ENCODE data around the gene PHRF1. TPM values are rescaled to one million over a fixed set of nuclear protein-coding genes. Genes with fewer than 3 reads are reported as not detected.

Gene PHRF1
- total and polyA plus RNA-seq, 2 of the 4 experiments (the other 2 are of a cell fraction): 10.9 to 17.5 TPM

DNA sequence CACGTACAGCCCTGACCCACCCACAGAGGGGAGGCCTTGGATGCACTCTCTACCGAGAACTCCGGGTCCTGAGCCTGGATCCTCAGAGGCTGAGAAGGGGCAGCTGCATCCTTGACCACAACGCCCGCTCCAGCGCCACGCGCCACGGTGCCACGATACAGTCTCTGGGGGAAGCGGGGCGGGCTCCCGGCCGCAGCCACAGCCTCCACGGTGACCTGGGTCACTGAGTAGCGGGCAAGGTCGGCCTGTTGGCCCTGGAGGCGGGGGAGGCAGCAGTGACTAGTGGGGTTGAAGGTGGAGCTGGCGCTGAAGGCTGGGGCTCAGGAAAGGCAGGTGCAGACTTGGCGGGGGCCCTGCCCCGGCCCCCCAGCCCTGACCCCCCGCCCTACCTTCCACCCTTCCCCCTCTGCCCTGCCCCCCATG, 43.4 kb downstream of the PHRF1 start:
- in situ Hi-C loops (cut with MboI; ENCODE audit: low sequenced_read_pairs): no loop called here
- Histone ChIP-seq H3K9ac (ENCODE audit: low read depth, low read length) (no peak overlapping the region), H2BK20ac (ENCODE audit: low read depth, low read length) (no peak overlapping the region), H2AK9ac (replicated peaks; ENCODE audit: low read depth, low read length, poor library complexity) (no peak overlapping the region), H2AK5ac (ENCODE audit: low read depth, low read length) (no peak overlapping the region), H3K79me1 (ENCODE audit: low read depth in 1 of 2, low read length in 2 of 2) (peaks cover 2 to 25% of the 10 kb centered on the region in 2 experiments; a peak in 2 of 4 replicates), H4K5ac (ENCODE audit: low read depth, low read length) (no peak overlapping the region), H2BK15ac (ENCODE audit: low read depth, low read length) (no peak overlapping the region), H2AFZ (replicated peaks; ENCODE audit: low read length, poor library complexity) (no peak overlapping the region), H2BK5ac (ENCODE audit: low read depth, low read length, poor library complexity, severe bottlenecking) (no peak overlapping the region), H3K9me3 (ENCODE audit: control insufficient read depth, insufficient read depth, low read length) (no peaks in the 10 kb centered on the region), H3K27me3 (ENCODE audit: control insufficient read depth, insufficient read depth, low read length) (no peaks in the 10 kb centered on the region), H3K27ac (ENCODE audit: insufficient read depth, low read length) (no peak overlapping the region), H3K23ac (ENCODE audit: low read depth, low read length) (no peak overlapping the region), H3K4me1 (ENCODE audit: control insufficient read depth, insufficient read depth, low read length) (peaks cover 4% of the 10 kb centered on the region; the same call in 1 of the 2 replicates), H4K91ac (ENCODE audit: insufficient read depth, low read depth, low read length) (no peak overlapping the region), H3K14ac (replicated peaks; ENCODE audit: low read depth, low read length) (no peak overlapping the region), H3K4me3 (ENCODE audit: insufficient read depth, low read depth, low read length) (no peak overlapping the region), H2BK120ac (ENCODE audit: low read depth, low read length) (no peak overlapping the region), H3K4me2 (ENCODE audit: low read depth, low read length) (no peak overlapping the region), H3K9me1 (ENCODE audit: insufficient read depth, low read length) (0 out of 2 replicates have a peak, but pooled peaks cover 3% of the 10 kb centered on the region), H3K36me3 (ENCODE audit: control insufficient read depth, insufficient read depth, low read length) (peaks cover 6% of the 10 kb centered on the region; the same call in 1 of the 2 replicates), H4K20me1 (ENCODE audit: insufficient read depth, low read length) (peaks cover 6% of the 10 kb centered on the region), H3K4ac (ENCODE audit: low read depth, low read length) (no peak overlapping the region), H3K56ac (ENCODE audit: extremely low read depth, insufficient read depth, low read length) (no peak overlapping the region), H3K18ac (ENCODE audit: low read depth, low read length) (no peak overlapping the region), H4K8ac (ENCODE audit: low read depth in 2 of 2, low read length in 2 of 2) (no peak overlapping the region)
- intact Hi-C loops (cut with micrococcal nuclease): no loop called here
- ATAC-seq (ENCODE audit: low read depth): no peak
- CTCF ChIA-PET: no interaction called here
- no peak for DNase-seq
- no TSS peak for BruUV-seq (replicated peaks)
- dilution Hi-C loops (cut with HindIII; ENCODE audit: low sequenced_read_pairs, unreplicated experiment): no loop called here
- TF ChIP-seq MXI1 (IDR thresholded peaks at IDR 0.05; ENCODE audit: borderline replicate concordance, low read depth, low read length) (no peak), NFE2L2 (IDR thresholded peaks at IDR 0.05; ENCODE audit: low read depth, low read length) (no peak), MAZ (IDR thresholded peaks at IDR 0.05; ENCODE audit: borderline replicate concordance, low read depth, low read length) (no peak), MAFK (IDR thresholded peaks at IDR 0.05; ENCODE audit: low read depth, low read length) (no peak), CHD1 (IDR thresholded peaks at IDR 0.05; ENCODE audit: low read depth, low read length) (no peak), RFX5 (IDR thresholded peaks at IDR 0.05; ENCODE audit: low read depth, low read length) (no peak)
- TF ChIP-seq, protein P1, sequence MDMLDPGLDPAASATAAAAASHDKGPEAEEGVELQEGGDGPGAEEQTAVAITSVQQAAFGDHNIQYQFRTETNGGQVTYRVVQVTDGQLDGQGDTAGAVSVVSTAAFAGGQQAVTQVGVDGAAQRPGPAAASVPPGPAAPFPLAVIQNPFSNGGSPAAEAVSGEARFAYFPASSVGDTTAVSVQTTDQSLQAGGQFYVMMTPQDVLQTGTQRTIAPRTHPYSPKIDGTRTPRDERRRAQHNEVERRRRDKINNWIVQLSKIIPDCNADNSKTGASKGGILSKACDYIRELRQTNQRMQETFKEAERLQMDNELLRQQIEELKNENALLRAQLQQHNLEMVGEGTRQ (IDR thresholded peaks at IDR 0.05; ENCODE audit: low read depth, low read length): no peak
- TF ChIP-seq, protein P2, sequence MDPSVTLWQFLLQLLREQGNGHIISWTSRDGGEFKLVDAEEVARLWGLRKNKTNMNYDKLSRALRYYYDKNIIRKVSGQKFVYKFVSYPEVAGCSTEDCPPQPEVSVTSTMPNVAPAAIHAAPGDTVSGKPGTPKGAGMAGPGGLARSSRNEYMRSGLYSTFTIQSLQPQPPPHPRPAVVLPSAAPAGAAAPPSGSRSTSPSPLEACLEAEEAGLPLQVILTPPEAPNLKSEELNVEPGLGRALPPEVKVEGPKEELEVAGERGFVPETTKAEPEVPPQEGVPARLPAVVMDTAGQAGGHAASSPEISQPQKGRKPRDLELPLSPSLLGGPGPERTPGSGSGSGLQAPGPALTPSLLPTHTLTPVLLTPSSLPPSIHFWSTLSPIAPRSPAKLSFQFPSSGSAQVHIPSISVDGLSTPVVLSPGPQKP (IDR thresholded peaks at IDR 0.05; ENCODE audit: borderline replicate concordance, low read depth, low read length): no peak
- POLR2A ChIA-PET (ENCODE audit: unreplicated experiment): no interaction called here
- WGBS, 2 experiments (ENCODE audit: extremely low coverage in 2 of 2, insufficient read length in 1 of 2): 93% methylated on average over 3 of the region's 22 CpGs; no CpG with 5 or more reads in 1 of the 2 experiments

Measured in IMR-90 (cell line).